Caco-2 (cell line): ENCODE data around the gene FBXO21. TPM values are rescaled to one million over a fixed set of nuclear protein-coding genes. Genes with fewer than 3 reads are reported as not detected.

Experiments
- BruUV-seq: library from RNA; stranded (reverse); fragments of 400-500 nt; replicated peaks from 2 replicates; lab custom pipeline; 2021; lab: Mats Ljungman, UMichigan
- CTCF ChIA-PET: fragments of 300-600 bp; sonication (Branson Sonifier 250); formaldehyde crosslinking; loops from one replicate; lab custom pipeline; 2022; ENCODE audit warnings: antibody characterized with exemption; lab: Charles Lee
- POLR2A ChIA-PET: fragments of 300-600 bp; sonication (Branson Sonifier 250); formaldehyde crosslinking; loops from one replicate; lab custom pipeline; 2022; ENCODE audit warnings: antibody characterized with exemption; lab: Charles Lee
- DNase-seq, 2 experiments: peaks; one replicate each; pipeline versions ENCODE4 v3.0.0 to v3.0.0-alpha.2; 2020 to 2022
- H3K27me3 ChIP-seq: replicated peaks from 2 replicates; pipeline ENCODE4 v1.6.0; 2011; ENCODE audit warnings: low read length; ENCODE audit not compliant: control insufficient read depth, insufficient read depth
- H3K36me3 ChIP-seq: 2 replicates; pipeline ENCODE4 v1.5.1; 2011; ENCODE audit warnings: low read length; ENCODE audit not compliant: control insufficient read depth, insufficient read depth
- H3K4me1 ChIP-seq: fragments of 250-450 bp; sonication (Bioruptor Pico); 2 replicates; pipeline ENCODE4 v1.5.1; 2020; ENCODE audit warnings: mild to moderate bottlenecking
- H3K4me3 ChIP-seq: 2 replicates; pipeline ENCODE4 v1.5.1; 2011; ENCODE audit warnings: low read depth, mild to moderate bottlenecking, control low read depth, low read length
- H3K9me3 ChIP-seq: fragments of 250-450 bp; sonication (Bioruptor Pico); 2 replicates; pipeline ENCODE4 v1.5.1; 2020; ENCODE audit warnings: mild to moderate bottlenecking, moderate library complexity
- H3K27ac Mint-ChIP-seq: one replicate; pipeline ENCODE4 v1.8.0; 2022; ENCODE audit warnings: mixed read lengths; ENCODE audit not compliant: unreplicated experiment
- H3K27me3 Mint-ChIP-seq: one replicate; pipeline ENCODE4 v1.8.0; 2022; ENCODE audit warnings: mixed read lengths; ENCODE audit not compliant: insufficient read depth, unreplicated experiment
- H3K36me3 Mint-ChIP-seq: one replicate; pipeline ENCODE4 v1.8.0; 2022; ENCODE audit warnings: mild to moderate bottlenecking, mixed read lengths; ENCODE audit not compliant: insufficient read depth, unreplicated experiment
- H3K4me1 Mint-ChIP-seq: one replicate; pipeline ENCODE4 v1.8.0; 2022; ENCODE audit warnings: low read depth, mixed read lengths; ENCODE audit not compliant: unreplicated experiment
- H3K4me3 Mint-ChIP-seq: one replicate; pipeline ENCODE4 v1.8.0; 2022; ENCODE audit warnings: mild to moderate bottlenecking, moderate library complexity, mixed read lengths; ENCODE audit not compliant: unreplicated experiment
- H3K9me3 Mint-ChIP-seq: one replicate; pipeline ENCODE4 v1.8.0; 2022; ENCODE audit warnings: mixed read lengths; ENCODE audit not compliant: unreplicated experiment
- intact Hi-C: fragments of 100-400 bp; cut with micrococcal nuclease; formaldehyde crosslinking; loops from one replicate; pipeline ENCODE4 v1.10.0; 2022; ENCODE audit not compliant: unreplicated experiment
- total RNA-seq: library from RNA; stranded (reverse); gene quantifications from 2 replicates; pipeline ENCODE4 v1.2.3, GENCODE V29; 2022
- TF ChIP-seq, protein P1 (sequence below), 2 experiments: fragments of 200-600 bp in 1 of 2; IDR thresholded peaks; 1 replicate in 1 of 2; 2 replicates in 1 of 2; pipeline versions ENCODE4 v1.5.1 to v1.8.0; 2011 to 2022; ENCODE audit warnings: antibody characterized with exemption in 1 of 2, control low read depth in 1 of 2, inconsistent platforms in 1 of 2, low read depth in 1 of 2, low read length in 1 of 2, mild to moderate bottlenecking in 1 of 2, moderate library complexity in 1 of 2; ENCODE audit not compliant: insufficient read depth in 1 of 2, severe bottlenecking in 1 of 2, unreplicated experiment in 1 of 2

Gene FBXO21
- total RNA-seq, 1 experiment from 2014 or later: 44.5 TPM

- no peak overlapping the region for H3K4me3 Mint-ChIP-seq
- CTCF ChIA-PET: no interaction called here
- H3K4me1 Mint-ChIP-seq: no peaks in the 10 kb centered on the region
Measured at GRCh38 chr12:117234441-117234840, 44.2 kb upstream of the FBXO21 start.

GRCh38 chr12:117231750-117232149 lies 41.5 kb upstream of the FBXO21 start:
- Histone ChIP-seq H3K27me3 (no peaks in the 10 kb centered on the region; the same call in 1 of the 2 replicates), H3K9me3 (no peaks in the 10 kb centered on the region), H3K36me3 (no peaks in the 10 kb centered on the region), H3K4me1 (no peaks in the 10 kb centered on the region), H3K4me3 (no peak overlapping the region)
- POLR2A ChIA-PET: no interaction called here
- intact Hi-C loops: no loop called here
- CTCF ChIA-PET: interaction anchor here (1.2 kb wide), 1 partner anchor 9 kb away, joined by 4 read pairs; no protein-coding TSS in a partner anchor
- Mint-ChIP-seq H3K9me3 (no peaks in the 10 kb centered on the region), H3K4me3 (no peak overlapping the region), H3K27ac (no peak overlapping the region), H3K36me3 (no peaks in the 10 kb centered on the region), H3K4me1 (no peaks in the 10 kb centered on the region), H3K27me3 (peaks cover 15% of the 10 kb centered on the region)
- TF ChIP-seq, protein P1, sequence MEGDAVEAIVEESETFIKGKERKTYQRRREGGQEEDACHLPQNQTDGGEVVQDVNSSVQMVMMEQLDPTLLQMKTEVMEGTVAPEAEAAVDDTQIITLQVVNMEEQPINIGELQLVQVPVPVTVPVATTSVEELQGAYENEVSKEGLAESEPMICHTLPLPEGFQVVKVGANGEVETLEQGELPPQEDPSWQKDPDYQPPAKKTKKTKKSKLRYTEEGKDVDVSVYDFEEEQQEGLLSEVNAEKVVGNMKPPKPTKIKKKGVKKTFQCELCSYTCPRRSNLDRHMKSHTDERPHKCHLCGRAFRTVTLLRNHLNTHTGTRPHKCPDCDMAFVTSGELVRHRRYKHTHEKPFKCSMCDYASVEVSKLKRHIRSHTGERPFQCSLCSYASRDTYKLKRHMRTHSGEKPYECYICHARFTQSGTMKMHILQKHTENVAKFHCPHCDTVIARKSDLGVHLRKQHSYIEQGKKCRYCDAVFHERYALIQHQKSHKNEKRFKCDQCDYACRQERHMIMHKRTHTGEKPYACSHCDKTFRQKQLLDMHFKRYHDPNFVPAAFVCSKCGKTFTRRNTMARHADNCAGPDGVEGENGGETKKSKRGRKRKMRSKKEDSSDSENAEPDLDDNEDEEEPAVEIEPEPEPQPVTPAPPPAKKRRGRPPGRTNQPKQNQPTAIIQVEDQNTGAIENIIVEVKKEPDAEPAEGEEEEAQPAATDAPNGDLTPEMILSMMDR (IDR thresholded peaks at IDR 0.05; ENCODE audit: insufficient read depth in 1 of 2, low read depth in 1 of 2, low read length in 1 of 2, severe bottlenecking in 1 of 2, unreplicated experiment in 1 of 2): peak in 1 of 2 experiments; percentile 11
- no TSS peak for BruUV-seq
- peak in 1 of 2 experiments; percentile 18 for DNase-seq

More at GRCh38 chr12:117234441-117234840, 44.2 kb upstream of the FBXO21 start:
- H3K9me3 Mint-ChIP-seq: no peaks in the 10 kb centered on the region
- Histone ChIP-seq H3K4me3 (no peak overlapping the region), H3K4me1 (no peaks in the 10 kb centered on the region), H3K27me3 (no peaks in the 10 kb centered on the region; the same call in 1 of the 2 replicates), H3K36me3 (no peaks in the 10 kb centered on the region), H3K9me3 (no peaks in the 10 kb centered on the region)
- POLR2A ChIA-PET: no interaction called here
- TF ChIP-seq, protein P1 (IDR thresholded peaks at IDR 0.05; ENCODE audit: insufficient read depth in 1 of 2, low read depth in 1 of 2, low read length in 1 of 2, severe bottlenecking in 1 of 2, unreplicated experiment in 1 of 2): no peak
- H3K27me3 Mint-ChIP-seq: peaks cover 8% of the 10 kb centered on the region
- intact Hi-C loops: no loop called here
- DNase-seq: no peak
- BruUV-seq: no TSS peak
- no peak overlapping the region for H3K27ac Mint-ChIP-seq
- no peaks in the 10 kb centered on the region for H3K36me3 Mint-ChIP-seq

DNA sequence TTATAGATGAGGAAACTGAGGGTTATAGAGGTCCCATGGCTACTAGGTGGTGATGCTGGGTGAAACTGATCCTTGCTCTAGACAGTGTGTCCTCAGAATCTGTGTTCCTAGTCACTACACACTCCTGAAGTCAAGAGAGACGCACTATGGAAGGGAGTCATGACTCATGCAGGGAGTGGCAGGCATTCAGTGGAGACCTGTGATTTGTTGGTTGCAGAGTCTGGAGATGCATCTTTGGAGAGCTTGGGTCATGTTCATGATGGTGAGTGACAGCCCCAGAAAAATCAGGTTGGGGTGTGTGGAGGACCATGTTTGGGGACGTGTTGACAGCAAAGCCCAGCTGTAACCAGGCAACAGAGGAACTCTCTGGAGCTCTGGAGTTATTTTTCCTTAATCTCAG lies 38.0 kb upstream of the FBXO21 start:
- Mint-ChIP-seq H3K9me3 (no peaks in the 10 kb centered on the region), H3K4me1 (no peaks in the 10 kb centered on the region), H3K27me3 (peaks cover 15% of the 10 kb centered on the region), H3K36me3 (no peaks in the 10 kb centered on the region), H3K4me3 (no peak overlapping the region), H3K27ac (no peak overlapping the region)
- intact Hi-C loops: no loop called here
- no peak overlapping the region for H3K4me3 ChIP-seq
- no peak for DNase-seq
- no peaks in the 10 kb centered on the region for H3K4me1 ChIP-seq
- H3K27me3 ChIP-seq: no peaks in the 10 kb centered on the region; the same call in 1 of the 2 replicates
- BruUV-seq: no TSS peak
- H3K9me3 ChIP-seq: no peaks in the 10 kb centered on the region
- ChIA-PET POLR2A (no interaction called here), CTCF (no interaction called here)
- H3K36me3 ChIP-seq: no peaks in the 10 kb centered on the region
- TF ChIP-seq, protein P1 (IDR thresholded peaks at IDR 0.05; ENCODE audit: insufficient read depth in 1 of 2, low read depth in 1 of 2, low read length in 1 of 2, severe bottlenecking in 1 of 2, unreplicated experiment in 1 of 2): no peak
